Cardiac muscle cell (in vitro differentiated cells and primary cell): ENCODE measurements around the gene SLC39A11. TPM values are rescaled to one million over a fixed set of nuclear protein-coding genes. Genes with fewer than 3 reads are reported as not detected.

Source experiments
- DNase-seq, 2 donors: peaks; one replicate each; pipeline versions ENCODE4 v3.0.0 to v3.0.0-alpha.2; 2010 to 2017; ENCODE audit warnings: low read depth in 1 of 2, low spot score in 1 of 2
- H3K27ac ChIP-seq: fragments of 200-600 bp; sonication (generic); 2 replicates; pipeline ENCODE4 v1.5.1; 2016
- H3K27me3 ChIP-seq: fragments of 200-600 bp; sonication (generic); 2 replicates; pipeline ENCODE4 v1.6.0; 2016; ENCODE audit warnings: control low read depth
- H3K36me3 ChIP-seq: fragments of 200-600 bp; sonication (generic); 2 replicates; pipeline ENCODE4 v1.5.1; 2016; ENCODE audit warnings: control low read depth
- H3K4me1 ChIP-seq: fragments of 200-600 bp; sonication (generic); 2 replicates; pipeline ENCODE4 v1.8.1; 2017; ENCODE audit warnings: low read depth, mild to moderate bottlenecking, mixed run types
- H3K4me3 ChIP-seq: fragments of 200-600 bp; sonication (generic); 2 replicates; pipeline ENCODE4 v1.5.1; 2016; ENCODE audit warnings: mild to moderate bottlenecking
- H3K9me3 ChIP-seq: fragments of 200-600 bp; sonication (generic); 2 replicates; pipeline ENCODE4 v1.5.1; 2017; ENCODE audit warnings: low read depth, mild to moderate bottlenecking, control low read depth
- polyA plus RNA-seq: library from polyadenylated mRNA; unstranded; fragments of >200 nt; fragmentation: Nextera tagmentation; extraction: Ambion mirVana; gene quantifications from 2 replicates; pipeline ENCODE4 v1.2.1, GENCODE V29; 2016
- total RNA-seq: library from RNA; depleted of rRNA; stranded (reverse); fragments of >200 nt; gene quantifications from 2 replicates; pipeline ENCODE4 v1.2.3, GENCODE V29; 2016
- TF ChIP-seq, protein P1 (sequence below): IDR thresholded peaks from 2 replicates; pipeline ENCODE4 v1.5.1; 2012; ENCODE audit warnings: low read depth, mild to moderate bottlenecking, low read length

SLC39A11 gene
- total and polyA plus RNA-seq, 2 experiments from 2014 or later, result 5.9 to 11.7 TPM

DNA sequence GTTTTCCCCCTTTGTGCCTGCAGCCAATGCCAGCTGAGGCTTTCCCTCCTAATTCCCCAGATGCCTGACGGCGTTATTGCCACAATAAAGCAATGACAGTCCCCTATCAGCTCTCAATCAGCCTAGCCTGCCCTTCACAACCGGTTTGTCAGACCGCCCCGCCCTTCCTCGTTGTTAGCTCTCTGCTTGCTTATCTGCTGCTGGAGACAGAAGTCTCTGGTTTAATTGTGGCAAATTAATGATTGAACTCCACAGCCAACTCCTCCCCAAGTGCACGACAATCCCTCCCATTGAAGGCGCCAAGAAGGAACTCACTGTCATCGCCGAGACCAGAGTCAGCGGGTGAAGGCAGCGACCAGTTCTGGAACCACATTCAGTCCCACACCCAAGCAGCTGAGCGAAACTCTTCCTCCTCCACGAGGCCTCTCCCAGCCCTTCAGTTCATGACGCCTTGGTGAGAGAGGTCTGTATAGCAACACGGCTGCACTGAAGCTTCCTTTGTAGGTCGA is 474.4 kb downstream of the SLC39A11 start:
- Histone ChIP-seq H3K4me3 (no peak overlapping the region), H3K27me3 (no peaks in the 10 kb centered on the region), H3K27ac (no peak overlapping the region), H3K9me3 (no peaks in the 10 kb centered on the region), H3K36me3 (no peaks in the 10 kb centered on the region), H3K4me1 (peaks cover 9% of the 10 kb centered on the region)
- TF ChIP-seq, protein P1, sequence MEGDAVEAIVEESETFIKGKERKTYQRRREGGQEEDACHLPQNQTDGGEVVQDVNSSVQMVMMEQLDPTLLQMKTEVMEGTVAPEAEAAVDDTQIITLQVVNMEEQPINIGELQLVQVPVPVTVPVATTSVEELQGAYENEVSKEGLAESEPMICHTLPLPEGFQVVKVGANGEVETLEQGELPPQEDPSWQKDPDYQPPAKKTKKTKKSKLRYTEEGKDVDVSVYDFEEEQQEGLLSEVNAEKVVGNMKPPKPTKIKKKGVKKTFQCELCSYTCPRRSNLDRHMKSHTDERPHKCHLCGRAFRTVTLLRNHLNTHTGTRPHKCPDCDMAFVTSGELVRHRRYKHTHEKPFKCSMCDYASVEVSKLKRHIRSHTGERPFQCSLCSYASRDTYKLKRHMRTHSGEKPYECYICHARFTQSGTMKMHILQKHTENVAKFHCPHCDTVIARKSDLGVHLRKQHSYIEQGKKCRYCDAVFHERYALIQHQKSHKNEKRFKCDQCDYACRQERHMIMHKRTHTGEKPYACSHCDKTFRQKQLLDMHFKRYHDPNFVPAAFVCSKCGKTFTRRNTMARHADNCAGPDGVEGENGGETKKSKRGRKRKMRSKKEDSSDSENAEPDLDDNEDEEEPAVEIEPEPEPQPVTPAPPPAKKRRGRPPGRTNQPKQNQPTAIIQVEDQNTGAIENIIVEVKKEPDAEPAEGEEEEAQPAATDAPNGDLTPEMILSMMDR, result no peak
- peak; percentile 10 to 28 for DNase-seq

DNA sequence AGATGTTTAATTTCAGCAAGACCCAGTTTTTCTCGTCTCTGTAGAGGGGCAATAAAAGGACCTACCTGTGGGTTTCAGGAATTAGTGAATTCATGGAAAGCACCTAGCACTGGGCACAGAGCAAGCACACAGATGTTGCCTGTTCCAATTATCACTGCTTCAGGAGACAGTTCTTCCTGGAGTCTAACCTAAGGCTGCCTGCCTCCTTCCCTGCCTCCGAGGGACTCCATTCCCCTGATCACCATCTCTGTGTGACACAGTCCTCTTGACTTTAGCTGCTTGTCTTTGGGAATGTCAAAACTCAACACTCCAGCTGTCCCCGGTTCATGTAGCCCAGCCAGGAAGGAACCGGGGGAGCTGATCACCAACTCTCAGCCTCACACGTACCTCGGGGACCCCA is 474.9 kb downstream of the SLC39A11 start:
- Histone ChIP-seq H3K4me3 (no peak overlapping the region), H3K27me3 (no peaks in the 10 kb centered on the region), H3K4me1 (peaks cover 9% of the 10 kb centered on the region), H3K9me3 (no peaks in the 10 kb centered on the region), H3K27ac (no peak overlapping the region), H3K36me3 (no peaks in the 10 kb centered on the region)
- TF ChIP-seq, protein P1, result no peak
- no peak for DNase-seq

DNA sequence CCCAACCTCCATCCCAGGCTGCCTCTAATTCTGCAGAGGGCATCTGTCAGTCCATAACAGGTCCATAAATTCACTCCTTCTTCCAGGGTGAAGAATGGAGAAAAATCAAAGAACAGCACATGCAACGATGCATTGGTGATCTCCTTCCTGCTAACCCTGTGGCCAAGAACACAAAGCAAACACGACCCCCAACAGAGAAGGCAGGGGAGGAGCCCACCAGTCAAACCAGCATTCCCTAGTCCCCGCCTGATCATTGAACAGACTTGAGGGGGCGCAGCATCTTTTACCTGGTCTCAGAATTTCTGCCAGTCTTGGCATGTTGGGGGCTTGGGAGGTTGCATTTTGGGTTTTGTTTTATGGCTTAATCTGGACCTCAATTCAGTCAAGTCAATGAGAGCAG is 476.0 kb downstream of the SLC39A11 start:
- Histone ChIP-seq H3K4me3 (no peak overlapping the region), H3K27me3 (no peaks in the 10 kb centered on the region), H3K4me1 (peaks cover 9% of the 10 kb centered on the region), H3K27ac (no peak overlapping the region), H3K9me3 (no peaks in the 10 kb centered on the region), H3K36me3 (no peaks in the 10 kb centered on the region)
- no peak for DNase-seq
- TF ChIP-seq, protein P1, result no peak

DNA sequence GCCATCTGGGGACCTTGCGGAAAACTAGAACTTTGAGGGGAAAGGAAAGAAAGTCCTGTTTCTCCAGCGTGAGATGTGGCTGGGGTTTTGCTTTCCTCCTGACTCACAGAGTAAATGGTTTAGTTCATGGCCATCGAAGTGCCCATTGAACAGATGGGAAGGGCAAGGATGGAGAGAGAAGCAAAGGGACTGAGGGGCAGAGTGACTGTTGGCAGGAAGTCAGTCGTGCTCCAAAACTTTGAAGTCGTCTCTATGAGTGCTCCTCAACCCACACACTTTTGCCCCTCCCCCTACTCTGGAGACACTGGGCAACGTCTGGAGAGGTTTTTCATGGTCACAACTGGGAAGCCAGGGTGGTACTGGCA is 476.9 kb downstream of the SLC39A11 start:
- Histone ChIP-seq H3K36me3 (no peaks in the 10 kb centered on the region), H3K9me3 (no peaks in the 10 kb centered on the region), H3K27ac (no peak overlapping the region), H3K4me1 (peaks cover 9% of the 10 kb centered on the region), H3K27me3 (no peaks in the 10 kb centered on the region), H3K4me3 (no peak overlapping the region)
- TF ChIP-seq, protein P1, result no peak
- no peak for DNase-seq

DNA sequence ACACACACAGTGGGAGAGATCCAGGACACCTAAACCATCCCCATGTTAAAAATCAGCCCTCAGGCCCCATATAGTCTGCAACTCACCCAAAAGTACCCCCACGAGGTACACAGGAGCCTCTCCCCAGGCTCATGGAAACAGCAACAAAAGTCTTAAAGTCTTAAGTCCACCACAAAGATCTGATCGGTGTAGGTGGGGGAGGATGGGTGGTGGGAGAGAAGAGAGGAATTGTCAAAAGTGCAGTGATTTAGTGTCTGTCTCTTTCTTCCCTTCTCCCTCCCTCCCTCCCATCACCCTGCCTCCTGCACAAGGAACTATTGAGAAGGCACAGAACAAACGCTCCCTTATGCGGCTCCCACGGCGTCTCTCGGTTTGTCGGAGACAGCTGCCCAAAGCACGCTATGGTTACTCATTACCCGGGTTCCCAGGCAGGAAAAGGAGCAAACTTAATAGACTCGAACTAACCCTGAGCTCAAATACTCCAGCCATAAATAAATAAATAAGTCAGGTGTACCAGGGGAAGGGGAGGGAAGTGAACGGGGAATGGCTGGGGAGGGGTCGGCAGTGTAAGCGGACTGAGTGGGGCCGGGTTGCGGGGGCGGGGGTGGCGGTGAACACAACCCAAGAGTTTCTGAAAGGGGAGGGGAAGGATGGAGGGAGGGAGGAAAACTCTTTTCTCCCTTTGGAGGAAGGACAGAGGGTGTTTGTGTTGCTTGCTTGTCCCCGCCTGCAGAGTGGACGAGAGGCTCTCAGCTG is 477.4 kb downstream of the SLC39A11 start:
- Histone ChIP-seq H3K27me3 (no peaks in the 10 kb centered on the region), H3K4me1 (peaks cover 9% of the 10 kb centered on the region), H3K4me3 (no peak overlapping the region), H3K36me3 (no peaks in the 10 kb centered on the region), H3K27ac (no peak overlapping the region), H3K9me3 (no peaks in the 10 kb centered on the region)
- TF ChIP-seq, protein P1, result no peak
- peak; percentile 15 to 60 for DNase-seq
